ENCODE measurements around the gene SYNRG. TPM values are rescaled to one million over a fixed set of nuclear protein-coding genes. Genes with fewer than 3 reads are reported as not detected.

The SYNRG gene
- total and polyA plus RNA-seq, 2 of the 13 experiments (the other 11 are each of a cell fraction or from before 2014, with no cell fraction given): 7.3 to 8.7 TPM

DNA sequence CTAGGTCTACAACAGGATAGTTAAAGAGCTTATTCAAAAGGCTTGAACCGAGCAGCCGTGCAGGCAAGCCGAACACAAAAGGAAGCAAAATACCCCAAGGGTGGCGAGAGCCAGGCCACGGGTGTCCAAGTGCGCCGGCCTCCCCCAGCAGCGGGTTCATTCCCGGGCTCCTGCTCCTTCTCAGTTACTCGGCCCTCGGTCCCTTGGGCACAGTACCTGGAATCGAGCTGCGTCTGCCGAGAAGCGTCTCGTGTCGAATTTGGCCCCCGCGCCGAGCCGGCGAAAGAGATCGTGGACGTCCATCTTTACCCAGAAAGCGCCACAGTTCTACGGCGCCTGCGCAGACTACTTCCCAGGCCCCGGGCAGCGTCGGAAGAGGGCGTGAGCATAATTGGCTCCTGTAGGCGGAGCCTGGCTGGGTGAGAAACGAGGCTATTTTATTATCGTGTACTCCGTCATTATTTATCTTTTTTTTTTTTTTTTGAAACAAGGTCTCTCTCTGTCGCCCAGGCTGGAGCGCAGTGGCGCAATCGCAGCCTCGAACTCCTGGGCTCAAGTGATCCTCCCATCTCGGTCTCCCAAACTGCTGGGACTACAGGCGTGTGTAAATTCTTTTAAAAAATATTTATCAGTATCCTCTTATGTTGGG is 34.0 kb upstream of the SYNRG start, which contains the start of gene DDX52 (continued):
- TF ChIP-seq ZMYM4 (CRISPR knock-in tag; IDR thresholded peaks at IDR 0.05): peak; percentile 35; the same call in 1 of the 2 replicates
- no peak for TF ChIP-seq SKI (IDR thresholded peaks at IDR 0.05; ENCODE audit: partially characterized antibody)
- TF ChIP-seq JARID2 (CRISPR knock-in tag; IDR thresholded peaks at IDR 0.05; ENCODE audit: insufficient replicate concordance): no peak
- TF ChIP-seq ZFP36L2 (CRISPR knock-in tag; IDR thresholded peaks at IDR 0.05): no peak
- TF ChIP-seq KLF11 (CRISPR knock-in tag; IDR thresholded peaks at IDR 0.05): no peak
- TF ChIP-seq, protein P1, sequence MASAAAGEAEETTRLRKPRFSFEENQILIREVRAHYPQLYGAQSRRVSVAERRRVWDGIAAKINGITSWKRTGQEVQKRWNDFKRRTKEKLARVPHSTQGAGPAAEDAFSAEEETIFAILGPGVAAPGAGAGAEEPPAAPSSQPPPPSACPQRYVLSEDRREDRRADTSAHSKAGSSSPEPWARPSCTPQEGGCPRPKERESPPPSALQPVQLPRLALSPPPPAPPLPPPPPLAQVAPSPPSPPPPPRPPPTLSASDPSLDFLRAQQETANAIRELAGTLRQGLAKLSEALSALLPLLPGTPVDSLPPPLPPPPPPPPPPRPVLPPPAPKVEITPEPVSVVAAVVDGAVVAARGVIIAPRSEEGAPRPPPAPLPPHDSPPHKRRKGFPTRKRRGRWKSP (CRISPR knock-in tag; IDR thresholded peaks at IDR 0.05): peak; percentile 38; the same call in 1 of the 2 replicates
- TF ChIP-seq, protein P2, sequence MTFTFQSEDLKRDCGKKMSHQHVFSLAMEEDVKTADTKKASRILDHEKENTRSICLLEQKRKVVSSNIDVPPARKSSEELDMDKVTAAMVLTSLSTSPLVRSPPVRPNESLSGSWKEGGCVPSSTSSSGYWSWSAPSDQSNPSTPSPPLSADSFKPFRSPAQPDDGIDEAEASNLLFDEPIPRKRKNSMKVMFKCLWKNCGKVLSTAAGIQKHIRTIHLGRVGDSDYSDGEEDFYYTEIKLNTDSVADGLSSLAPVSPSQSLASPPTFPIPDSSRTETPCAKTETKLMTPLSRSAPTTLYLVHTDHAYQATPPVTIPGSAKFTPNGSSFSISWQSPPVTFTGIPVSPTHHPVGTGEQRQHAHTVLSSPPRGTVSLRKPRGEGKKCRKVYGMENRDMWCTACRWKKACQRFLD (CRISPR knock-in tag; IDR thresholded peaks at IDR 0.05; ENCODE audit: borderline replicate concordance): 0 out of 2 replicates have a peak, but pooled peaks have one; percentile 69
- no peak for TF ChIP-seq FOXM1 (CRISPR knock-in tag; IDR thresholded peaks at IDR 0.05)
- TF ChIP-seq ZNF562 (CRISPR knock-in tag; IDR thresholded peaks at IDR 0.05; ENCODE audit: borderline replicate concordance): no peak
- TF ChIP-seq, protein P3, sequence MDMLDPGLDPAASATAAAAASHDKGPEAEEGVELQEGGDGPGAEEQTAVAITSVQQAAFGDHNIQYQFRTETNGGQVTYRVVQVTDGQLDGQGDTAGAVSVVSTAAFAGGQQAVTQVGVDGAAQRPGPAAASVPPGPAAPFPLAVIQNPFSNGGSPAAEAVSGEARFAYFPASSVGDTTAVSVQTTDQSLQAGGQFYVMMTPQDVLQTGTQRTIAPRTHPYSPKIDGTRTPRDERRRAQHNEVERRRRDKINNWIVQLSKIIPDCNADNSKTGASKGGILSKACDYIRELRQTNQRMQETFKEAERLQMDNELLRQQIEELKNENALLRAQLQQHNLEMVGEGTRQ (IDR thresholded peaks at IDR 0.05; ENCODE audit: low read depth, low read length): no peak
- TF ChIP-seq, protein P3 (CRISPR knock-in tag; IDR thresholded peaks at IDR 0.05; ENCODE audit: borderline replicate concordance): no peak
- TF ChIP-seq RFX3 (CRISPR knock-in tag; IDR thresholded peaks at IDR 0.05): no peak
- TF ChIP-seq ZFP82 (CRISPR knock-in tag; IDR thresholded peaks at IDR 0.05; ENCODE audit: borderline replicate concordance): no peak
- TF ChIP-seq CBX2 (IDR thresholded peaks at IDR 0.05; ENCODE audit: low read depth, low read length): no peak
- TF ChIP-seq CBX2 (CRISPR knock-in tag; IDR thresholded peaks at IDR 0.05; ENCODE audit: low read depth): no peak
- TF ChIP-seq KAT8 (CRISPR knock-in tag; IDR thresholded peaks at IDR 0.05): peak; percentile 76
- TF ChIP-seq, protein P4, sequence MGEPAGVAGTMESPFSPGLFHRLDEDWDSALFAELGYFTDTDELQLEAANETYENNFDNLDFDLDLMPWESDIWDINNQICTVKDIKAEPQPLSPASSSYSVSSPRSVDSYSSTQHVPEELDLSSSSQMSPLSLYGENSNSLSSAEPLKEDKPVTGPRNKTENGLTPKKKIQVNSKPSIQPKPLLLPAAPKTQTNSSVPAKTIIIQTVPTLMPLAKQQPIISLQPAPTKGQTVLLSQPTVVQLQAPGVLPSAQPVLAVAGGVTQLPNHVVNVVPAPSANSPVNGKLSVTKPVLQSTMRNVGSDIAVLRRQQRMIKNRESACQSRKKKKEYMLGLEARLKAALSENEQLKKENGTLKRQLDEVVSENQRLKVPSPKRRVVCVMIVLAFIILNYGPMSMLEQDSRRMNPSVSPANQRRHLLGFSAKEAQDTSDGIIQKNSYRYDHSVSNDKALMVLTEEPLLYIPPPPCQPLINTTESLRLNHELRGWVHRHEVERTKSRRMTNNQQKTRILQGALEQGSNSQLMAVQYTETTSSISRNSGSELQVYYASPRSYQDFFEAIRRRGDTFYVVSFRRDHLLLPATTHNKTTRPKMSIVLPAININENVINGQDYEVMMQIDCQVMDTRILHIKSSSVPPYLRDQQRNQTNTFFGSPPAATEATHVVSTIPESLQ (CRISPR knock-in tag; conservative IDR thresholded peaks at IDR 0.05): no peak
- TF ChIP-seq ARNT2 (CRISPR knock-in tag; IDR thresholded peaks at IDR 0.05; ENCODE audit: low read depth): peak; percentile 51; the same call in 1 of the 2 replicates
- TF ChIP-seq MED13 (CRISPR knock-in tag; IDR thresholded peaks at IDR 0.05): 0 out of 2 replicates have a peak, but pooled peaks have one; percentile 38
- no peak for TF ChIP-seq ZFP36 (IDR thresholded peaks at IDR 0.05; ENCODE audit: borderline replicate concordance, low read depth, low read length, partially characterized antibody)
- TF ChIP-seq ZNF605 (CRISPR knock-in tag; IDR thresholded peaks at IDR 0.05): peak; percentile 21; the same call in 1 of the 2 replicates
- no peak for TF ChIP-seq ZNF235 (CRISPR knock-in tag; IDR thresholded peaks at IDR 0.05; ENCODE audit: borderline replicate concordance)
- TF ChIP-seq POLR2AphosphoS5 (IDR thresholded peaks at IDR 0.05; ENCODE audit: low read depth, low read length): peak; percentile 89
- no peak for TF ChIP-seq KDM6A (CRISPR knock-in tag; IDR thresholded peaks at IDR 0.05; ENCODE audit: low read depth)
- peak; percentile 57; the same call in 1 of the 2 replicates for TF ChIP-seq SALL1 (CRISPR knock-in tag; IDR thresholded peaks at IDR 0.05)

Measured in HepG2 (cell line).